GM21576 (cell line): ENCODE data around the gene RALGPS1.

Experiments used
- ATAC-seq: cut with Tn5 transposase; IDR thresholded peaks from one replicate; pipeline ENCODE4 v1.9.1; 2021; ENCODE audit warnings: mild to moderate bottlenecking, moderate library complexity; ENCODE audit not compliant: unreplicated experiment

Gene RALGPS1

GRCh38 chr9:127020036-127020801, 105.6 kb downstream of the RALGPS1 start:
- ATAC-seq = no peak

- no peak for ATAC-seq
Measured at GRCh38 chr9:127020802-127021078, 106.2 kb downstream of the RALGPS1 start.

GRCh38 chr9:127021664-127022363, 107.2 kb downstream of the RALGPS1 start:
- ATAC-seq = no peak

- ATAC-seq = no peak
Measured at GRCh38 chr9:127022913-127023660, 108.5 kb downstream of the RALGPS1 start.

GRCh38 chr9:127025042-127025441, 110.5 kb downstream of the RALGPS1 start:
- no peak for ATAC-seq

- no peak for ATAC-seq
Measured at GRCh38 chr9:127027694-127028093, 113.1 kb downstream of the RALGPS1 start.

- ATAC-seq = no peak
Measured at GRCh38 chr9:127029548-127029947, 115.0 kb downstream of the RALGPS1 start.

- no peak for ATAC-seq
Measured at GRCh38 chr9:127030814-127031740, 116.5 kb downstream of the RALGPS1 start.

- no peak for ATAC-seq
Measured at GRCh38 chr9:127032256-127032655, 117.7 kb downstream of the RALGPS1 start.

- no peak for ATAC-seq
Measured at GRCh38 chr9:127033061-127033460, 118.5 kb downstream of the RALGPS1 start.

- no peak for ATAC-seq
Measured at GRCh38 chr9:127033789-127034188, 119.2 kb downstream of the RALGPS1 start.

GRCh38 chr9:127034691-127035090, 120.1 kb downstream of the RALGPS1 start:
- no peak for ATAC-seq

- ATAC-seq = no peak
Measured at GRCh38 chr9:127035423-127035822, 120.8 kb downstream of the RALGPS1 start.

- no peak for ATAC-seq
Measured at GRCh38 chr9:127035948-127036347, 121.4 kb downstream of the RALGPS1 start.

- ATAC-seq = no peak
Measured at GRCh38 chr9:127036437-127036836, 121.9 kb downstream of the RALGPS1 start.

GRCh38 chr9:127038531-127038930, 123.9 kb downstream of the RALGPS1 start:
- ATAC-seq = no peak

GRCh38 chr9:127039492-127039891, 124.9 kb downstream of the RALGPS1 start:
- no peak for ATAC-seq

- no peak for ATAC-seq
Measured at GRCh38 chr9:127045148-127045547, 130.6 kb downstream of the RALGPS1 start.

GRCh38 chr9:127047971-127048370, 133.4 kb downstream of the RALGPS1 start:
- ATAC-seq = no peak

GRCh38 chr9:127049044-127049443, 134.5 kb downstream of the RALGPS1 start:
- ATAC-seq = peak; percentile 47

GRCh38 chr9:127049581-127049980, 135.0 kb downstream of the RALGPS1 start:
- no peak for ATAC-seq
